Measurements from ENCODE around the gene UTP15.

- TF ChIP-seq CTCF (conservative IDR thresholded peaks at IDR 0.05; ENCODE audit: low read depth in 2 of 2) (no peak), EZH2 (IDR thresholded peaks at IDR 0.05; ENCODE audit: low read depth, unreplicated experiment) (no peak), REST (IDR thresholded peaks at IDR 0.05; ENCODE audit: unreplicated experiment) (no peak), JUNB (IDR thresholded peaks at IDR 0.05; ENCODE audit: unreplicated experiment) (no peak), CREB1 (CRISPR knock-in tag; IDR thresholded peaks at IDR 0.05; ENCODE audit: low read depth) (no peak), POLR2AphosphoS5 (IDR thresholded peaks at IDR 0.05; ENCODE audit: low read depth) (no peak), ZNF462 (CRISPR knock-in tag; IDR thresholded peaks at IDR 0.05) (no peak), NANOG (IDR thresholded peaks at IDR 0.05; ENCODE audit: borderline replicate concordance) (no peak), EZH2phosphoT487 (IDR thresholded peaks at IDR 0.05; ENCODE audit: unreplicated experiment) (no peak)
These were observed 58.4 kb downstream of the UTP15 start for GRCh38 chr5:73623901-73624404.

All from GM23338 (cell line).